ENCODE measurements around the gene ALPK3. TPM values are rescaled to one million over a fixed set of nuclear protein-coding genes. Genes with fewer than 3 reads are reported as not detected.

ALPK3 gene
- total and polyA plus RNA-seq, 9 of the 15 experiments (the other 6 are each of a cell fraction or from before 2014, with no cell fraction given) = 0.04 to 1.0 (median 0.07) TPM; not detected in 2

DNA sequence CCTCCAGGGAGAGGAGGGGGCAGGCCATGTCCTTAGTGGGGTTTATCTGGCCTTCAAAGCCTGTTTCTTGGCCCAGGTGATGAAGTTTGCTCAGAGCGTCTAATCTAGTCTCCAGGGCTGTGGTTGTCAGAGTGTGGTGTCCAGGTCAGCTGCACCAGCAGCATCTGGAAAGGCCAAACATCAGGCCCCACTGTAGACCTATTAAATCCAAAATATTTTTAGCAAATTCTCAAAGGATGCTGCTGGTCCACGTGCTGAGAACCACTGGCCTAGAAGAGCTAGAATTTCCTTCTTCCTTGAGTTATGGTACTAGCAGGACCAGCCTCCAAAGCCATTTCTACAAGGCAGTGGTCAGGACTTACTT lies 96.2 kb downstream of the ALPK3 start (continued):
- TF ChIP-seq, protein P1, sequence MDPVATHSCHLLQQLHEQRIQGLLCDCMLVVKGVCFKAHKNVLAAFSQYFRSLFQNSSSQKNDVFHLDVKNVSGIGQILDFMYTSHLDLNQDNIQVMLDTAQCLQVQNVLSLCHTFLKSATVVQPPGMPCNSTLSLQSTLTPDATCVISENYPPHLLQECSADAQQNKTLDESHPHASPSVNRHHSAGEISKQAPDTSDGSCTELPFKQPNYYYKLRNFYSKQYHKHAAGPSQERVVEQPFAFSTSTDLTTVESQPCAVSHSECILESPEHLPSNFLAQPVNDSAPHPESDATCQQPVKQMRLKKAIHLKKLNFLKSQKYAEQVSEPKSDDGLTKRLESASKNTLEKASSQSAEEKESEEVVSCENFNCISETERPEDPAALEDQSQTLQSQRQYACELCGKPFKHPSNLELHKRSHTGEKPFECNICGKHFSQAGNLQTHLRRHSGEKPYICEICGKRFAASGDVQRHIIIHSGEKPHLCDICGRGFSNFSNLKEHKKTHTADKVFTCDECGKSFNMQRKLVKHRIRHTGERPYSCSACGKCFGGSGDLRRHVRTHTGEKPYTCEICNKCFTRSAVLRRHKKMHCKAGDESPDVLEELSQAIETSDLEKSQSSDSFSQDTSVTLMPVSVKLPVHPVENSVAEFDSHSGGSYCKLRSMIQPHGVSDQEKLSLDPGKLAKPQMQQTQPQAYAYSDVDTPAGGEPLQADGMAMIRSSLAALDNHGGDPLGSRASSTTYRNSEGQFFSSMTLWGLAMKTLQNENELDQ (CRISPR knock-in tag; IDR thresholded peaks at IDR 0.05; ENCODE audit: borderline replicate concordance) = no peak
- TF ChIP-seq TCF3 (CRISPR knock-in tag; IDR thresholded peaks at IDR 0.05) = peak; percentile 37; the same call in 1 of the 2 replicates

DNA sequence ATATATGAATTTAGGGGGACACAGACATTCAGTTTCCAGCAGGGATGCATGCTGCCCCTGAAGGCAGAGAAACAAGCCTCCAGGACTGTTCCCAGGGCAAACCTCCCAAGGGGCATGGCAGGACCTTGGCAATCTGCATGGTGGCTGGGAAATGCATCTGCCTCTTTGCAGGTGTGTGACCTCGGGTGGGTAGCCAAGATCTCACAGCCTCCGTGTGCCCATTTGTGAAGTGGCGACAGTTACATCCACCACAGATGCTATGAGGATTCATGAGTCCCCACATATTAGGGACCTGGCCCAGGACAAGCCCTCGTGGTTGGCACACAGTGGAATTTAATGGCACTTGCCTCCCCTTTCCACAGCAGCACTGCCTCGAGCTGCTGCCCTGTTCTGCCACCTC lies 97.2 kb downstream of the ALPK3 start:
- no peaks in the 10 kb centered on the region for H3K9me3 ChIP-seq (replicated peaks; ENCODE audit: control insufficient read depth, insufficient read depth, low read depth, low read length)
- DNase-seq (ENCODE audit: extremely low read depth in 1 of 4, low spot score in 3 of 4) (no peak), ATAC-seq (no peak), FAIRE-seq (no peak)
- POLR2A ChIA-PET = interaction anchor here (0.7 to 1.4 kb wide), 3 partner anchors 9 to 21 kb away, joined by 3 read pairs; no protein-coding TSS in a partner anchor
- H2AFZ ChIP-seq (ENCODE audit: low read depth, low read length) = peak overlapping the region; percentile 81; the same call in 1 of the 2 replicates
- H3K9ac ChIP-seq (ENCODE audit: insufficient read depth in 1 of 2, low read depth in 2 of 2, low read length in 2 of 2) = peak overlapping the region in 1 of 2 experiments; percentile 48; a peak in 2 of 4 replicates
- H3K9me1 ChIP-seq (ENCODE audit: control insufficient read depth, insufficient read depth, low read length) = no peaks in the 10 kb centered on the region
- 45% methylated on average over 5 of the region's 5 CpGs for WGBS (ENCODE audit: insufficient coverage, low coverage, missing lambda C conversion rate)
- no peaks in the 10 kb centered on the region for H3K27me3 ChIP-seq (ENCODE audit: control insufficient read depth in 2 of 2, insufficient read depth in 2 of 2, low read length in 2 of 2)
- H3K4me1 ChIP-seq (replicated peaks in 1 of 2; ENCODE audit: control insufficient read depth in 2 of 2, insufficient read depth in 2 of 2, low read length in 2 of 2) = peaks cover 27 to 38% of the 10 kb centered on the region in 2 experiments
- H3K79me2 ChIP-seq (ENCODE audit: control insufficient read depth, insufficient read depth, low read length) = no peaks in the 10 kb centered on the region
- intact Hi-C loops (cut with micrococcal nuclease) = no loop called here
- no TSS peak for BruUV-seq (replicated peaks)
- H3K36me3 ChIP-seq (ENCODE audit: control insufficient read depth, insufficient read depth, low read length) = no peaks in the 10 kb centered on the region
- in situ Hi-C loops (cut with MboI) = no loop called here
- H4K20me1 ChIP-seq (replicated peaks; ENCODE audit: control insufficient read depth, insufficient read depth, low read length) = no peaks in the 10 kb centered on the region
- CTCF ChIA-PET (ENCODE audit: low intra/inter-chr PET ratio) = no interaction called here
- H3K27ac ChIP-seq (ENCODE audit: extremely low read depth, low read depth, low read length) = no peak overlapping the region; the same call in 2 of the 3 replicates
- no peak for TF ChIP-seq ZNF431 (CRISPR knock-in tag; IDR thresholded peaks at IDR 0.05)
- no peak for TF ChIP-seq PCBP1 (IDR thresholded peaks at IDR 0.05; ENCODE audit: low read depth, low read length, poor library complexity, severe bottlenecking)
- no peak for TF ChIP-seq POLR2AphosphoS2 (IDR thresholded peaks at IDR 0.05; ENCODE audit: low read length)
- TF ChIP-seq, protein P2, sequence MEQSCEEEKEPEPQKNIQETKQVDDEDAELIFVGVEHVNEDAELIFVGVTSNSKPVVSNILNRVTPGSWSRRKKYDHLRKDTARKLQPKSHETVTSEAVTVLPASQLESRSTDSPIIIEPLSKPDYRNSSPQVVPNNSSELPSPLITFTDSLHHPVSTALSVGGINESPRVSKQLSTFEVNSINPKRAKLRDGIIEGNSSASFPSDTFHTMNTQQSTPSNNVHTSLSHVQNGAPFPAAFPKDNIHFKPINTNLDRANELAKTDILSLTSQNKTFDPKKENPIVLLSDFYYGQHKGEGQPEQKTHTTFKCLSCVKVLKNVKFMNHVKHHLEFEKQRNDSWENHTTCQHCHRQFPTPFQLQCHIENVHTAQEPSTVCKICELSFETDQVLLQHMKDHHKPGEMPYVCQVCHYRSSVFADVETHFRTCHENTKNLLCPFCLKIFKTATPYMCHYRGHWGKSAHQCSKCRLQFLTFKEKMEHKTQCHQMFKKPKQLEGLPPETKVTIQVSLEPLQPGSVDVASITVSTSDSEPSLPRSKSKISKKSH (CRISPR knock-in tag; IDR thresholded peaks at IDR 0.05) = no peak
- TF ChIP-seq, protein P3, sequence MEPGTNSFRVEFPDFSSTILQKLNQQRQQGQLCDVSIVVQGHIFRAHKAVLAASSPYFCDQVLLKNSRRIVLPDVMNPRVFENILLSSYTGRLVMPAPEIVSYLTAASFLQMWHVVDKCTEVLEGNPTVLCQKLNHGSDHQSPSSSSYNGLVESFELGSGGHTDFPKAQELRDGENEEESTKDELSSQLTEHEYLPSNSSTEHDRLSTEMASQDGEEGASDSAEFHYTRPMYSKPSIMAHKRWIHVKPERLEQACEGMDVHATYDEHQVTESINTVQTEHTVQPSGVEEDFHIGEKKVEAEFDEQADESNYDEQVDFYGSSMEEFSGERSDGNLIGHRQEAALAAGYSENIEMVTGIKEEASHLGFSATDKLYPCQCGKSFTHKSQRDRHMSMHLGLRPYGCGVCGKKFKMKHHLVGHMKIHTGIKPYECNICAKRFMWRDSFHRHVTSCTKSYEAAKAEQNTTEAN (CRISPR knock-in tag; IDR thresholded peaks at IDR 0.05) = no peak
- peak overlapping the region; percentile 74 for H3K4me2 ChIP-seq (ENCODE audit: insufficient read depth, low read length)
- H3K4me3 ChIP-seq = no peak overlapping the region

Data from K562 (cell line).